Uterus (tissue), 2 donors: Measurements from ENCODE around the gene KANSL1.
"Not testable (repeated sequence)": the region's sequence is repeated elsewhere in the genome, so short reads cannot be mapped to it uniquely, and the experiment has no call there.

Experiments
- CTCF ChIP-seq, 4 experiments: fragments of 200-600 bp in 2 of 4; fragments of 450-650 bp in 2 of 4; sonication (generic) in 2 of 4; IDR thresholded peaks; one replicate each; pipeline ENCODE4 v1.5.1; 2016 to 2019; ENCODE audit warnings: antibody characterized with exemption in 4 of 4, mild to moderate bottlenecking in 2 of 4, moderate library complexity in 1 of 4
- POLR2A ChIP-seq, 2 donors: fragments of 450-650 bp; IDR thresholded peaks; one replicate each; pipeline ENCODE4 v1.6.1; 2016; ENCODE audit warnings: antibody characterized with exemption in 2 of 2, mild to moderate bottlenecking in 1 of 2, moderate library complexity in 1 of 2

- TF ChIP-seq CTCF, POLR2A (IDR thresholded peaks at IDR 0.05): not testable (repeated sequence)
Measured at GRCh38 chr17:46087871-46088270, 105.4 kb downstream of the KANSL1 start.
